ENCODE data around the gene PDCD6IP.

The PDCD6IP gene

GRCh38 chr3:33860373-33861050 lies 62.1 kb downstream of the PDCD6IP start:
- ChIA-PET CTCF (interaction anchor here (0.7 kb wide), 1 partner anchor 23 kb away, joined by 3 read pairs; no protein-coding TSS in a partner anchor), POLR2A (no interaction called here)
- Histone ChIP-seq H3K9me3 (ENCODE audit: control insufficient read depth, insufficient read depth, low read depth, low read length) (no peaks in the 10 kb centered on the region), H3K4me3 (ENCODE audit: low read depth, low read length) (no peak overlapping the region), H3K4me1 (ENCODE audit: control insufficient read depth, insufficient read depth, low read length) (no peaks in the 10 kb centered on the region), H3K27ac (ENCODE audit: extremely low read depth, low read depth, low read length) (no peak overlapping the region), H3K36me3 (ENCODE audit: control insufficient read depth in 2 of 2, insufficient read depth in 1 of 2, low read length in 2 of 2) (peaks cover 0 to 40% of the 10 kb centered on the region in 2 experiments; a peak in 2 of 3 replicates)
- TF ChIP-seq ZNF510 (tag by site-specific recombination; IDR thresholded peaks at IDR 0.05; ENCODE audit: insufficient replicate concordance) = no peak
- no peak for TF ChIP-seq ZNF560 (tag by site-specific recombination; IDR thresholded peaks at IDR 0.05; ENCODE audit: borderline replicate concordance)
- TF ChIP-seq IKZF3 (tag by site-specific recombination; IDR thresholded peaks at IDR 0.05) = no peak
- TF ChIP-seq, protein P1, sequence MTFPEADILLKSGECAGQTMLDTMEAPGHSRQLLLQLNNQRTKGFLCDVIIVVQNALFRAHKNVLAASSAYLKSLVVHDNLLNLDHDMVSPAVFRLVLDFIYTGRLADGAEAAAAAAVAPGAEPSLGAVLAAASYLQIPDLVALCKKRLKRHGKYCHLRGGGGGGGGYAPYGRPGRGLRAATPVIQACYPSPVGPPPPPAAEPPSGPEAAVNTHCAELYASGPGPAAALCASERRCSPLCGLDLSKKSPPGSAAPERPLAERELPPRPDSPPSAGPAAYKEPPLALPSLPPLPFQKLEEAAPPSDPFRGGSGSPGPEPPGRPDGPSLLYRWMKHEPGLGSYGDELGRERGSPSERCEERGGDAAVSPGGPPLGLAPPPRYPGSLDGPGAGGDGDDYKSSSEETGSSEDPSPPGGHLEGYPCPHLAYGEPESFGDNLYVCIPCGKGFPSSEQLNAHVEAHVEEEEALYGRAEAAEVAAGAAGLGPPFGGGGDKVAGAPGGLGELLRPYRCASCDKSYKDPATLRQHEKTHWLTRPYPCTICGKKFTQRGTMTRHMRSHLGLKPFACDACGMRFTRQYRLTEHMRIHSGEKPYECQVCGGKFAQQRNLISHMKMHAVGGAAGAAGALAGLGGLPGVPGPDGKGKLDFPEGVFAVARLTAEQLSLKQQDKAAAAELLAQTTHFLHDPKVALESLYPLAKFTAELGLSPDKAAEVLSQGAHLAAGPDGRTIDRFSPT (tag by site-specific recombination; IDR thresholded peaks at IDR 0.05) = no peak

DNA sequence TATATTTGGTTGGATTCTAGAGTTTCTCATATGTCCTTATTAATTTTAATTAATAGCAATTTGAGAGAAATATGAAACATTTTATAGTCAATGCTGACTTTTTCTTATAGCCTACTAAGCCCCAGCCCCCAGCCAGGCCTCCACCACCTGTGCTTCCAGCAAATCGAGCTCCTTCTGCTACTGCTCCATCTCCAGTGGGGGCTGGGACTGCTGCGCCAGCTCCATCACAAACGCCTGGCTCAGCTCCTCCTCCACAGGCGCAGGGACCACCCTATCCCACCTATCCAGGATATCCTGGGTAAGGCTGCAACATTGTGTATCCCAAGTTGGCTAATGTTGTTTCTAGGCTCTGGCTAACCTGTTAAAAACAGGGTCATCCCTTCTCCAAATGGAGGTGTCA lies 66.7 kb downstream of the PDCD6IP start:
- TF ChIP-seq OVOL3 (tag by site-specific recombination; IDR thresholded peaks at IDR 0.05) (no peak), KLF16 (tag by site-specific recombination; IDR thresholded peaks at IDR 0.05) (no peak), ZNF777 (tag by site-specific recombination; IDR thresholded peaks at IDR 0.05; ENCODE audit: borderline replicate concordance) (no peak)
- H3K4me1 ChIP-seq (ENCODE audit: control insufficient read depth, insufficient read depth, low read length) = no peaks in the 10 kb centered on the region
- H3K9me3 ChIP-seq (ENCODE audit: control insufficient read depth, insufficient read depth, low read depth, low read length) = no peaks in the 10 kb centered on the region
- POLR2A ChIA-PET = no interaction called here
- no peak overlapping the region for H3K27ac ChIP-seq (ENCODE audit: extremely low read depth, low read depth, low read length)
- H3K36me3 ChIP-seq (ENCODE audit: control insufficient read depth in 2 of 2, insufficient read depth in 1 of 2, low read length in 2 of 2) = peaks cover 0 to 37% of the 10 kb centered on the region in 2 experiments; a peak in 2 of 3 replicates
- CTCF ChIA-PET = no interaction called here
- no peak overlapping the region for H3K4me3 ChIP-seq (ENCODE audit: low read depth, low read length)

DNA sequence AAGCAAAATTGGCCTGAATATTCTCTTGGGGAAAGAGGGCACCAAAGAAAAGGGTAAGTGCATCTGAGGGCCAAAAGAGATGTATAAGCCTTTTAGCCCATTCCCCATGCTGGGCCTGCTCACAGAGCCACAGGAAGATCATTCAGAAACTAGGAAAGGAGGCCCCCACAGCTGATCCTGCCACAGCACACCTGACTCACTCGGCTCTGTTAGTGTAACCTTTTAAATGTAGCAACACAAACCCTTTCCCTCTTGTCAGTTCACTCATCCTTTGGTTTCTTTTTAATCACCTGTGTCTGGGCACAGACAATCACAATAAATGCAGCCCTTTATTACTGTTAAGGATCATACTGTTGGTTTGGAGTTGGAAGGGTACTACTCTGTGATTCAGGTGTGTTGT lies 69.9 kb downstream of the PDCD6IP start:
- ChIA-PET CTCF (no interaction called here), POLR2A (no interaction called here)
- no peaks in the 10 kb centered on the region for H3K4me1 ChIP-seq (ENCODE audit: control insufficient read depth, insufficient read depth, low read length)
- peaks cover 0 to 30% of the 10 kb centered on the region in 2 experiments; a peak in 1 of 3 replicates for H3K36me3 ChIP-seq (ENCODE audit: control insufficient read depth in 2 of 2, insufficient read depth in 1 of 2, low read length in 2 of 2)
- H3K9me3 ChIP-seq (ENCODE audit: control insufficient read depth, insufficient read depth, low read depth, low read length) = no peaks in the 10 kb centered on the region
- no peak overlapping the region for H3K4me3 ChIP-seq (ENCODE audit: low read depth, low read length)
- no peak overlapping the region for H3K27ac ChIP-seq (ENCODE audit: extremely low read depth, low read depth, low read length)
- no peak for TF ChIP-seq ZNF24 (tag by site-specific recombination; IDR thresholded peaks at IDR 0.05)
- TF ChIP-seq, protein P2, sequence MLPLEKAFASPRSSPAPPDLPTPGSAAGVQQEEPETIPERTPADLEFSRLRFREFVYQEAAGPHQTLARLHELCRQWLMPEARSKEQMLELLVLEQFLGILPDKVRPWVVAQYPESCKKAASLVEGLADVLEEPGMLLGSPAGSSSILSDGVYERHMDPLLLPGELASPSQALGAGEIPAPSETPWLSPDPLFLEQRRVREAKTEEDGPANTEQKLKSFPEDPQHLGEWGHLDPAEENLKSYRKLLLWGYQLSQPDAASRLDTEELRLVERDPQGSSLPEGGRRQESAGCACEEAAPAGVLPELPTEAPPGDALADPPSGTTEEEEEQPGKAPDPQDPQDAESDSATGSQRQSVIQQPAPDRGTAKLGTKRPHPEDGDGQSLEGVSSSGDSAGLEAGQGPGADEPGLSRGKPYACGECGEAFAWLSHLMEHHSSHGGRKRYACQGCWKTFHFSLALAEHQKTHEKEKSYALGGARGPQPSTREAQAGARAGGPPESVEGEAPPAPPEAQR (tag by site-specific recombination; IDR thresholded peaks at IDR 0.05) = no peak
- TF ChIP-seq ZNF266 (tag by site-specific recombination; IDR thresholded peaks at IDR 0.05; ENCODE audit: low read depth) = no peak
- no peak for TF ChIP-seq ZNF747 (tag by site-specific recombination; IDR thresholded peaks at IDR 0.05)
- no peak for TF ChIP-seq ZNF670 (tag by site-specific recombination; IDR thresholded peaks at IDR 0.05; ENCODE audit: low read depth)
- no peak for TF ChIP-seq KLF8 (tag by site-specific recombination; IDR thresholded peaks at IDR 0.05)
- no peak for TF ChIP-seq ZNF549 (tag by site-specific recombination; IDR thresholded peaks at IDR 0.05)
- no peak for TF ChIP-seq HOXA7 (CRISPR knock-in tag; IDR thresholded peaks at IDR 0.05; ENCODE audit: borderline replicate concordance)
- TF ChIP-seq, protein P3, sequence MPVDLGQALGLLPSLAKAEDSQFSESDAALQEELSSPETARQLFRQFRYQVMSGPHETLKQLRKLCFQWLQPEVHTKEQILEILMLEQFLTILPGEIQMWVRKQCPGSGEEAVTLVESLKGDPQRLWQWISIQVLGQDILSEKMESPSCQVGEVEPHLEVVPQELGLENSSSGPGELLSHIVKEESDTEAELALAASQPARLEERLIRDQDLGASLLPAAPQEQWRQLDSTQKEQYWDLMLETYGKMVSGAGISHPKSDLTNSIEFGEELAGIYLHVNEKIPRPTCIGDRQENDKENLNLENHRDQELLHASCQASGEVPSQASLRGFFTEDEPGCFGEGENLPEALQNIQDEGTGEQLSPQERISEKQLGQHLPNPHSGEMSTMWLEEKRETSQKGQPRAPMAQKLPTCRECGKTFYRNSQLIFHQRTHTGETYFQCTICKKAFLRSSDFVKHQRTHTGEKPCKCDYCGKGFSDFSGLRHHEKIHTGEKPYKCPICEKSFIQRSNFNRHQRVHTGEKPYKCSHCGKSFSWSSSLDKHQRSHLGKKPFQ (tag by site-specific recombination; IDR thresholded peaks at IDR 0.05) = no peak
- no peak for TF ChIP-seq ZSCAN4 (tag by site-specific recombination; IDR thresholded peaks at IDR 0.05)
- TF ChIP-seq ZNF302 (tag by site-specific recombination; IDR thresholded peaks at IDR 0.05; ENCODE audit: low read depth) = no peak
- TF ChIP-seq ZNF530 (tag by site-specific recombination; IDR thresholded peaks at IDR 0.05; ENCODE audit: low read depth) = no peak
- no peak for TF ChIP-seq GLI2 (tag by site-specific recombination; IDR thresholded peaks at IDR 0.05; ENCODE audit: borderline replicate concordance, low read depth)
- TF ChIP-seq, protein P4, sequence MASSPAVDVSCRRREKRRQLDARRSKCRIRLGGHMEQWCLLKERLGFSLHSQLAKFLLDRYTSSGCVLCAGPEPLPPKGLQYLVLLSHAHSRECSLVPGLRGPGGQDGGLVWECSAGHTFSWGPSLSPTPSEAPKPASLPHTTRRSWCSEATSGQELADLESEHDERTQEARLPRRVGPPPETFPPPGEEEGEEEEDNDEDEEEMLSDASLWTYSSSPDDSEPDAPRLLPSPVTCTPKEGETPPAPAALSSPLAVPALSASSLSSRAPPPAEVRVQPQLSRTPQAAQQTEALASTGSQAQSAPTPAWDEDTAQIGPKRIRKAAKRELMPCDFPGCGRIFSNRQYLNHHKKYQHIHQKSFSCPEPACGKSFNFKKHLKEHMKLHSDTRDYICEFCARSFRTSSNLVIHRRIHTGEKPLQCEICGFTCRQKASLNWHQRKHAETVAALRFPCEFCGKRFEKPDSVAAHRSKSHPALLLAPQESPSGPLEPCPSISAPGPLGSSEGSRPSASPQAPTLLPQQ (tag by site-specific recombination; IDR thresholded peaks at IDR 0.05) = no peak
